NCI-H460 (cell line): Measurements from ENCODE around the gene BMERB1. TPM values are rescaled to one million over a fixed set of nuclear protein-coding genes. Genes with fewer than 3 reads are reported as not detected.
"Not testable (repeated sequence)": the region's sequence is repeated elsewhere in the genome, so short reads cannot be mapped to it uniquely, and the experiment has no call there.

Source experiments
- DNase-seq: peaks from one replicate; pipeline ENCODE4 v3.0.0-alpha.2; 2016; ENCODE audit warnings: low read depth; ENCODE audit errors: extremely low read depth
- total RNA-seq: library from RNA; depleted of rRNA; stranded (reverse); fragments of >200 nt; shearing (Covaris generic); gene quantifications from 2 replicates; pipeline ENCODE4 v1.2.3, GENCODE V29; 2014

The BMERB1 gene
- total RNA-seq, 1 experiment from 2014 or later: 35.8 TPM

- no peak for DNase-seq
These were observed 172.3 kb downstream of the BMERB1 start for GRCh38 chr16:15606518-15607220.

DNA sequence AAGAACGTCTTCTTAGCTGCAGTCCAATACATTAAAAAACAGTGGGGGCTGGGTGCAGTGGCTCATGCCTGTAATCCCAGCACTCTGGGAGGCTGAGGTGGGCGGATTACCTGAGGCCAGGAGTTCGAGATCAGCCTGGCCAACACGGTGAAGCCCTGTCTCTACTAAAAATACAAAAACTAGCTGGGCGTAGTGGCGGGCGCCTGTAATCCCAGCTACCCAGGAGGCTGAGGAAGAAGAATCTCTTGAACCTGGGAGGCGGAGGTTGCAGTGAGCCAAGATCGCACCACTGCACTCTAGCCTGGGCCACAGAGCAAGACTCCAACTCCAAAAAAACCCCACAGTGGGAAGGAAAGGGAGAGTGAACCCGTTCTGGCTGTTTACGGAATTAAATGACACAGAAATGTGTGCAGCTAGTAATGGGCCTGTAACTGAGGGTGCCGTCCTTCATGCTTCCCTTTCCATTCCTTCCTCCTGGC is 172.9 kb downstream of the BMERB1 start:
- not testable (repeated sequence) for DNase-seq

DNA sequence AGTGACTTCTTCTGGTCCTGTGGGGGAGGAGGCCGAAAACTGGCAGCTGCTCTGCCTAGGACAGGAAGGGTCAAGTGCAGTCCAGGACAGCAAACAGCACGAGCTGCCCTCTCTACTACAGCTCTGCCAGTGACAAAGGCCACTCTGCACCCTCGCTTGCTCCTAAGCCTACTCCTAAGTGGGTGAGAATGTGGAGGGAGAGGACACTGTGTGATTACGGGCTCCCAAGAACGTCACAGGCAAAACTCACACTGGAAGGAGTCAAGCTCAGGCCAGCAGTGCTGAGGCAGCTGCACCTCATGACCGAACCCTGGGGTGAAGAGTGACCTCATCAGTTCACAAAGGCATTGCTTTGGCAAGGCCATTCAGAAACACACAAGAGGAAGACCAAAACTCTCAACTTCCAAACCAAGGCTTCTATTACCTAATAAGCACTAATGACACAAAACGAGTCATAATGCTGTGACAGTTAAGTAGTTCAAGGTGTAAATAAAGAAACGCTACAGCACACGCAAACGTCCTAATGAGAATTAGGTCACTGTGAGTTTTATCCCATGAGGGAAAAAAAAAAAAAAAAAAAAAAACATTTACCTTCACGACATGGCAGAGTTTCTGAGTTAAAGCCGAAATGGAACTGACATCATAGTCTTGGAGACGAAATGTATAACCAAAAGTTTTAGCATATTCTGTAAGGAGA is 173.5 kb downstream of the BMERB1 start:
- peak; percentile 55 for DNase-seq

DNA sequence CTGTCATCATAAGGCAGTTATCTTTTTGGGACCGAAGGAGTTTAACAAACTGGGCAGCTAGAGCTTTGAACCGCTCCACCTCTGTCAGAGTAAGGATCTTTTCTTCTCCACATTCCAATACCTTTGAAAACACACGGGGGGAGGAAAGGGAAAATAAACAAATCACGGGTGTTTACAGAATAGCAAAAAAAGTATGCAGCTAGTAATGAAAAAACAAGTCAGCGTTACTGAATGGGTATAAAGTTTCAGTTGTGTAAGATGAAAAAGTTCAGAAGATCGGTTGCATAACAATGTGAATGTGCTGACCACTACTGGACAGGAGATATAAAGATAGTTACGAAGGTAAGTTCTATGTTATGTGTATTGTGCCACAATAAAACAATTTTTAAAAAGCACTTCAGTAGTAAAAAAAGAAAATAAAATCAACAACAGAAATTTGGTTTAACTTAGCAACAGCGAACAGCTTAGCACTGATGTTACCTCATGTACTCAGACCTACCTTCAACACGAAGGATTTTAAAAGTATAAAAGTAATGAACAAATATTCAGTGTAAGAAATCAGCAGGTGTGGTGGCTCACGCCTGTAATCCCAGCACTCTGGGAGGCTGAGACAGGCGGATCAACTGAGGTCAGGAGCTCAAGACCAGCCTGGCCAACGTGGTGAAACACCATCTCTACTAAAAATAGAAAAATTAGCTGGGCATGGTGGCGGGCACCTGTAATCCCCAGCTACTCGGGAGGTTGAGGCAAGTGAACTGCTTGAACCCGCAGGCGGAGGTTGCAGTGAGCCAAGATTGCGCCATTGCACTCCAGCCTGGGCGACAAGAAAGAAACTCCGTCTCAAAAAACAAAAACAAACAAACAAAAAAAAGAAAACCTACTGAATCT is 174.3 kb downstream of the BMERB1 start:
- DNase-seq: peak; percentile 46

- no peak for DNase-seq
These were observed 174.9 kb downstream of the BMERB1 start for GRCh38 chr16:15609286-15609649.

- DNase-seq: no peak
These were observed 176.0 kb downstream of the BMERB1 start for GRCh38 chr16:15610369-15610871.

- no peak for DNase-seq
These were observed 177.2 kb downstream of the BMERB1 start for GRCh38 chr16:15611610-15612009.

DNA sequence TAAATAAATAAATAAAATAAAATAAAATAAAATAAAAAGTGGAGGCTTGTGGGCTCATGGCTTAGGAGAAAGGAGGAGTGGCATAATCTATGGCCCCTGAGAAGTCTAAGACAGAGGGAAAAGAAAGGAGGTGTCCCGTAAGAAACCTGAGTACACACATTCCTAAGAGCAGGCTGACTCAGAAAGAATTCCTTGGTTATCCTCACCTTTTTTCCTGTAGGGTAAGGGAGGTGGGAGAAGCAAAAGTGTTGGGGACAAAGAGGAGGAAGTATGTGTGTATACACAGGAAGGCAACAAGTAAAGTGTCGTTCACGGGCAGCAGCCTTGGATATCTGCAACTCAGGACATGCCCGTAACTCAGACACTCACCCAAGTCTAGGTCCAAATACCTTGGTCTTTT is 179.3 kb downstream of the BMERB1 start:
- no peak for DNase-seq

DNA sequence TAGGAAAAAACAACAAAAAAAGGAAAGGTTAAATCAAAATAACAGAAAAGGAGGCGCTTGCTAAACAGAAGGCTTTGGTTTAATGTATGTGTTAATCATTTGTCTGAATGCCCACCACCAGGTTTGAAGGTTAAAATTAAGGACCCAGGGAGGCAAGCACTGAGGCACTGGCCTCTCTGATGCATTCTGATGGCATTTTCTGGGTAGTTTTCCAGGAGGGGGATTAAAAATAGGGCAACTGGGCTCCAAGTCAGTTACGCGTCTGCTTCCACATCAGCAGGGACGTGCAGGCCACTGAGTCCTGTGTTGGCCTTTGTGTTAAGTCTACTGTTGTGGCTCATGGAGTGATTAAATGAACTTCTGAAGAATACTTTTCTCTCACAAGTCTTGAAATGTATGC is 181.6 kb downstream of the BMERB1 start:
- DNase-seq: no peak

DNA sequence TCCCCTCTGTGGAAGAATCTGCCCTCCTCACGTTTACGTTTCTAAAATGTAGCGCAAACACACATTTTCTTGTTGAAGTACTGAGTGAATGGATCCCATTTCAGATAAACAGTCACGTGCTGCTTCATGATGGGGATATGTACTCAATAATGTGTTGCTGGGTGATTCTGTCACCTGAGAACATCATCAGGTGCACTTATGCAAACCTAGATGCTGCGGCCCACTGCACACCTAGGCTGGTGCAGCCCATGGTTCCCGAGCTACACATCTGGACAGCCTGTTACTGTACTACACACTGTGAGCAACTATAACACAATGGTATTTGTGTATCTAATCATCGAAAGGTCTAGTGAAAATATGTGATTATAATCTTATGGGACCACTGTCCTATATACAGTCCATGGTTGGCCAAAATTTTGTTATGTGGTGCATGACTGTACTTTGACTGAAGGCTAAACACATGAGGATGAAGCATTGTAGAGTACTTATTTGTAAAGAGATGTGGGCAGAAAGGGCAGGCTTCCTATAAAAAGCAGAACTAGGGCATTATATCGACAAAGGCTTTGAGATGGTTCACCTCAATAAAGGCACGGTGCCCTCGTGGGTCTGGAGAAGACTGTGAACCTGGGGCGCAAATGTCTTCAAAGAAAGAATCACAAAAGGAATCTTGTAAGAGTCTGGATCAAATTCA is 182.2 kb downstream of the BMERB1 start:
- no peak for DNase-seq

DNA sequence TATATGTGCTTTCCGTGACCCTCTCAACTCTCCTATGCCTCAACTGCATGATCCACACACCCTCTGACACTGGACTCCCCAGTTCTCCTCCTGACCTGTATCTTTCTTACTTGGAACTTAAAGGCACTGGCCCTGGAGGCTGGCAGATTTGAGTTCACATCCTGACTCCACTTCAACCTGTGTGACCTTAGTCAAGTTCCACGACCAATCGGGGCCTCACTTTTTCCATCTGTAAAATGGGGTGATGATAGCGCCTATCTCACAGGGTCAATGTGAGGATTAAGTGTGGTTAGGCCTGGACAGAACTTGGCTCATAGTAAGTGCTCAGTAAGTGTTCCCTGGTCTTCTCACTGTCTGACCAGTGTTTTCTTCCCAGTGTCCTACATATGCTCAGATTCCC is 183.5 kb downstream of the BMERB1 start:
- DNase-seq: no peak

- DNase-seq: no peak
These were observed 184.0 kb downstream of the BMERB1 start for GRCh38 chr16:15618392-15618791.

- DNase-seq: no peak
These were observed 186.3 kb downstream of the BMERB1 start for GRCh38 chr16:15620611-15621195.

DNA sequence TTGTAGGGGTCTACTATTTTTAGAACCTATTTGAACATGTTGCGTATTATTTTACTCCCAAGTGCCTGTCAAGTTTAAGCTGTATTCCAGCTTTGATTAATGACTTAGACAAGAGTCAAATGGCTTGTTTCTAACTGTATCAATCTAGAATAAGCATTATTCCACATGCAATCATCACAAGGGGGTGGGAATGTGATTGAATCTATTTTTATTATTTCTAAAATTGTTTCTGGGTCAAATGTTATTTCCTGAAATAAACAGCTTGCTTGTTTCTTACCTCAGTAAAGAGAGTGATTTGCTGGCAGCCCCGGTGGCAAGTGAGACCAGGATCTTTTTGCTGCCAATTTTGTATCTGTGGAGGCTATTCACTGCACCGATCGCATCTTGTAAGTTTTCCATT is 187.1 kb downstream of the BMERB1 start:
- no peak for DNase-seq

- no peak for DNase-seq
These were observed 187.5 kb downstream of the BMERB1 start for GRCh38 chr16:15621889-15622288.

DNA sequence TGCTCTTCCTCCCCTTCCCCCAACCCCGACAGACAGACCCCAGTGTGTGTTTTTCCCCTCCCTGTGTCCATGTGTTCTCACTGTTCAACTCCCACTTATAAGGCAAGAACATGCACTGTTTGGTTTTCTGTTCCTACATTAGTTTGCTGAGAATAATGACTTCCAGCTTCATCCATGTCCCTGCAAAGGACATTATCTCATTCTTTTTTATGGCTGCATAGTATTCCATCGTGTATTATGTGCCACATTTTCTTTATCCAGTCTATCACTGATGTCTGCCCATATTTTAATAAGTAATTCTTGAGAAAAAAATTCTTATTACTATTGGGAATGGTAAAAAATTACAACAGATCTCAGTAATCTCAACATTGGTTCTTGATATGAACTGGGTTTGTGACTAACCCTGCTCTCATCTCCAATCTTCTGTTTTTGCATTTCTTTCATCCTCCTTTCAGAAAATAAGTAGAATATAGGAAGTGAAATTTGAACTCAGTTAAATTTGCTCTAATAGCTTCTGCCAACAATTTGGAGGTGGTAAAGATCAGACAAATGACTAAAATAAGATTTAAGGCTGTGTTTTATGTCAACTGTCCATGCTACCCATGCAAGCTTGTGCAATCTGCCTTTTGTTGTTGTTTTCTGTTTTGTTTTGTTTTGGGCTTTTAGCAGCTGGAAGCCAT is 197.5 kb downstream of the BMERB1 start:
- DNase-seq: no peak

DNA sequence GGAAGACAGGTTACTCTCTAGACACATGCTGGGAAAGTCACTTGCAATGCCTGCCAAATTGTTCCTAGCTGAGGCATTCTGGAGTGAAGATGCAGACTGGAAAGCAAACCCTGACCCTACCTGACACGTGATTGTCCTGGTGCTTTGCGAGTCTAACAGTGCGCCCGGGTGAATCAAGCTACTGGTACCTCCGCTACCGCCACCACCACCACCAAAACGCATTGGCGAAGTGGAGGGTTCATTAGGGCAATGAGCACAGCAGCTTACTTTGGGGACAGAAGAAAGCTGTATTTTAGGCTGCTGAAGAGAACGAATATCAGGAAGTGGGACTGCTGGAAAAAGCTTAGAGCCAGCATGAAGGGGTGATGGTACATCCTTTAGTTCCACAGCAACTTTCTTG is 201.5 kb downstream of the BMERB1 start:
- no peak for DNase-seq

- DNase-seq: no peak
These were observed 202.0 kb downstream of the BMERB1 start for GRCh38 chr16:15636392-15636873.
